AG10803 (cell line): Measurements from ENCODE around the gene CACNG1.

Source experiments
- DNase-seq: peaks from one replicate; pipeline ENCODE4 v3.0.0; 2010; ENCODE audit warnings: low read depth
- H3K4me3 ChIP-seq: 2 replicates; pipeline ENCODE4 v1.5.1; 2011; ENCODE audit warnings: mild to moderate bottlenecking, low read length, control low read depth
- CTCF ChIP-seq: conservative IDR thresholded peaks from 2 replicates; pipeline ENCODE4 v1.5.1; 2011; ENCODE audit warnings: mild to moderate bottlenecking, low read length, control low read depth, inconsistent platforms

CACNG1 gene

GRCh38 chr17:67043283-67043682 lies 1.1 kb upstream of the CACNG1 start:
- no peak for TF ChIP-seq CTCF
- no peak overlapping the region for H3K4me3 ChIP-seq

DNA sequence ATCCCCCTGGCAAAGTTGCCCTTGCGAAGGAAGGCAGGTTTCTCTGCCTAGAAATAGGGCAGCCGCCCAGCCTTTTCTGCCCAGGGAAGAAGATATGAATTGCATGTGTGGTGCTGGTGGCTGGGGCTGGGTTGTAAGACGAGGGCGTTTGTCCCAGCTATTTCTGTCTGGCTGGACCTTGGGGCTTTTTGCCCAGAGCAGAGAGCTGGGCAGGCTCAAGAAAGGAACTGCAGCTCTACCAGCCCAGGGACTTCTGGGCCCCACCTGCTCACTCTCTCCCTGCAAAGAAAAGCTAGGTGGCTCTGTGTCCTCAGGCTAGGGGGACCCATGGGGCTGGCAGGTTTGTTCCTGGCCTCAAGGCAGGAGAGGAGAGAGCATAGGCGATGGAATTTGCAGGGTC lies 586 bp downstream of the CACNG1 start:
- DNase-seq = no peak
- TF ChIP-seq CTCF = no peak
- no peak overlapping the region for H3K4me3 ChIP-seq

More at GRCh38 chr17:67043283-67043682, 1.1 kb upstream of the CACNG1 start:
- no peak for DNase-seq

- no peak overlapping the region for H3K4me3 ChIP-seq
- no peak for TF ChIP-seq CTCF
- no peak for DNase-seq
Observed at GRCh38 chr17:67046398-67046797, 2.0 kb downstream of the CACNG1 start.

DNA sequence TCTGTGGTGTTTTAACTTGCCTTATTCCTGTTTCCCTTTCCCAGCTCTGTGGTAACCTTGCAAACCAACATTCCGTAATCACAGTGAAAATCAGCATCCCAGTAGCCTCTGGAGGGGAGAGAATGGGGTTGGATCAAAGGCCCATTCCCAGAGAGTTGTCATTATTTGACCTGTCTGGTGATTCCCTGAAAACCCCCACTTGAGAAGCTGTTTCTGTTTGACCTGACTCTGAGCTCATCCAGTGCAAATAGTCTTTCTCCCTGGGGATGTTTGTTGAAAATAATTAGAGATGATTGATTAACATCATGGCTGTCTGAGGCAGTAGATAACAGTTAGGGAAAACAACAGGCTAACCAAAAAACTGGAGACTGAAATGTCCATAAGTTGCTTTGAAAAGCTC lies 3.0 kb downstream of the CACNG1 start:
- no peak for DNase-seq
- no peak for TF ChIP-seq CTCF

GRCh38 chr17:67049025-67049739 lies 4.8 kb downstream of the CACNG1 start:
- TF ChIP-seq CTCF = no peak
- H3K4me3 ChIP-seq = no peak overlapping the region
- DNase-seq = no peak

More for the DNA sequence above, 3.0 kb downstream of the CACNG1 start:
- no peak overlapping the region for H3K4me3 ChIP-seq

- DNase-seq = no peak
- H3K4me3 ChIP-seq = no peak overlapping the region
- TF ChIP-seq CTCF = no peak
Observed at GRCh38 chr17:67050066-67050465, 5.7 kb downstream of the CACNG1 start.

DNA sequence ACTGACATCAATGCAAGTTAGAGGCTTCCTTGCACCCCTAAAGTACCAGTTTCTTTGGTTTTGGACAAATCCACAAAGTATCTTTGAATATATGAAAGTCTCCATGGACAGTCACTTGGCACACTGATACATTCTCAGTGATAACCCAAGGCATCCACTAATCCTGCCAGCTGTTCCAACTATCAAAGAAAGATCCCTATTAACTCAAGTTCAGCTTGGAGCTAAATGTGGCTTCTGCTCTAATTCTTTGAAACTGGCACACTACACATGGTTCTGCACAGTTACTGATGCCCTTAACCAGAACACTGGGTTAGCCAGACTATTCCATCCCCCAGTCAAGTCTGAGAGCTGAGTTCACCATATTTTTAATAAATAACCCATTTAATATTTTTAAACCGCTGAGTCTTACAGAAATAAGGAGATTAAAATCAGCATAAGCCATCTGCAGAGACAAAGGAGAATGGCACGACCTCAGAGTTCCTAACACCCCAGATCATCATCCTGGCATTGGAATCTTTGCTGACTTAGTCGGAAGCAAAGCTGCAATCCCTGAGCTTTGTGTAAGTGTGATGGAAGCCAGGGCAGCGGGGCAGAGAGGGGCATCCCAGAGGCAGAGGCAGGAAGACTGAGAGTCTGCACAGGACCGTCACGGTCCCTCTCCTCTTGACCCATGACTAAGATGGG lies 6.3 kb downstream of the CACNG1 start:
- TF ChIP-seq CTCF = no peak
- DNase-seq = no peak
- no peak overlapping the region for H3K4me3 ChIP-seq
